Measurements from ENCODE around the gene F5. TPM values are rescaled to one million over a fixed set of nuclear protein-coding genes. Genes with fewer than 3 reads are reported as not detected.

Gene F5
- total RNA-seq, result not detected in 2 replicates

GRCh38 chr1:169586395-169587255, at the start of gene F5:
F5 (minus strand) TSS chr1:169586481; CDS start chr1:169586386, 95 bp downstream.

GRCh38 chr1:169630006-169630405, 43.7 kb upstream of the F5 start, which contains the start of gene SELP:
SELP (minus strand) TSS chr1:169630124; CDS start chr1:169630074, 50 bp downstream.

DNA sequence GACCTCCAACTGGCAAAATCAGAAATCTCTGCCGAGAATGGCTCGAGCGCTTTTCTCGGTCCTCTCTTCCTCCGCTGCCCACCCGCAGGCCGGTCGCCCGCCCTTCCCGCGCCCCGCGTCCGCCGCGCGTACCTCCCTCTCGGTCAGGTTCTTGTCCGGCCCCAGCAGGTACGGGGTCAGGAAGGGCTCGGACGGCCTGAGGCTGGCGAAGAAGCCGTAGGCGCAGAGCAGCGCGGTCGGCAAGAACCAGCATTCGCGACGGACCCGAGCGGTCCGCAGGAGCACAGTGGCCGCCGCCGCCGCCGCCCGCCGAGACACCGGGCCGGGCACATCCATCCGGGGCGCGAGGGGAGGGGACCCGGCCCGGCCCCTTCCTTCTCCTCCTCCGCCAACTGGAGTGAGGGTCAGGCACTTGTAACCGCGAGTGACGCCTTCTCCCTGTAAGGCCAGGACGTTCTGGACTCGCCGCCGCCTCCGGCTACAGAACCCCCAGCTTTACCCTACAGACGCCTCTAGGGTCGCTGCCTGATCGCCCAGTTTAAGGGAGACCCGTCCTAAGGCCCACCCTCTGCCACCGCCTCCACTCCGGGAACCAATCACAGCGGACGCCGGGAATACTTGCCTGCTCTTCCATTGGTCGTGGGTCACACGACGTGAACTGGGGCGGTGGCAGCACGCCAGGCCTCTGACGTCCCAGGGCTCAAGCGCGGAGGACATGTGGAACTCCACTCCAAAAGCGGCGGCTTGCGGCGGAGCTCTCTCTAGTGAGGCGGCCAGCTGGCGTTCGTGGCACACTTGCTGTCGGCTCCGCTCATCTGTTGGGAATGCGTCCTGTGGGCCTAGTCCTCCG, 100.6 kb downstream of the F5 start, which contains the start of gene SLC19A2:
TSS of gene SLC19A2 (minus strand) at position 514 of the 850 bp plus-strand sequence. CDS start at position 336, 178 bp downstream.

Other genes with a start within 250 kb of the F5 start
- gene NME7, start 218.7 kb downstream of the F5 start, total RNA-seq, result 9.5 and 20.2 TPM in 2 replicates
- 11.7 and 14.8 TPM in 2 replicates for gene BLZF1, start 218.3 kb downstream of the F5 start, total RNA-seq
- not detected in 2 replicates for gene CCDC181, start 159.0 kb downstream of the F5 start, total RNA-seq
- gene SLC19A2, start 100.5 kb downstream of the F5 start, total RNA-seq, result 8.3 and 11.8 TPM in 2 replicates
- 0.58 TPM in 1 of 2 replicates, not detected in the other for gene SELP, start 43.6 kb upstream of the F5 start, total RNA-seq
- 0.26 TPM in 1 of 2 replicates, not detected in the other for gene SELL, start 125.1 kb upstream of the F5 start, total RNA-seq
- not detected in 2 replicates for gene SELE, start 147.6 kb upstream of the F5 start, total RNA-seq
- 7.7 and 9.3 TPM in 2 replicates for gene METTL18, start 208.4 kb upstream of the F5 start, total RNA-seq

Measured in pericardium fibroblast (primary cell).